ENCODE results near the gene COL18A1.

DNA sequence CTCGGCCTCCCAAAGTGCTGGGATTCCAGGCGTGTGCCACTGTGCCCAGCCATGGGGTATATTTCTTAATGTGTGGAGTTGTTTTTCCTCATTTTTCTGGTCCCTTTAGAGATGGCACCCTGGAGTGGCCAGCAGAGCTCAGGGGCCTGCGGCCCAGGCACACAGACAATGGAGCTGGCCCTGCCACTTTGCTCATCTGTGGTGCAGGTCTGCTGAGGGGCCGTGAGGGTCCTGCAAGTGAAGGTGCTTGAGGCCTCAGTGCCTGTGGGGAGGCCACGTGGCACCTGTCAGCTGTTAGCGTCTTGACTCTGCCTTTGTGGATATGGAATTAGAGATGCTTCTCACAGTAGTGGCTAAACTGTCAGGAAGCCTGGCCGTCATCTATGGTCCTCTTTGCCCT is 7.5 kb downstream of the COL18A1 start:
- TF ChIP-seq, protein P1, sequence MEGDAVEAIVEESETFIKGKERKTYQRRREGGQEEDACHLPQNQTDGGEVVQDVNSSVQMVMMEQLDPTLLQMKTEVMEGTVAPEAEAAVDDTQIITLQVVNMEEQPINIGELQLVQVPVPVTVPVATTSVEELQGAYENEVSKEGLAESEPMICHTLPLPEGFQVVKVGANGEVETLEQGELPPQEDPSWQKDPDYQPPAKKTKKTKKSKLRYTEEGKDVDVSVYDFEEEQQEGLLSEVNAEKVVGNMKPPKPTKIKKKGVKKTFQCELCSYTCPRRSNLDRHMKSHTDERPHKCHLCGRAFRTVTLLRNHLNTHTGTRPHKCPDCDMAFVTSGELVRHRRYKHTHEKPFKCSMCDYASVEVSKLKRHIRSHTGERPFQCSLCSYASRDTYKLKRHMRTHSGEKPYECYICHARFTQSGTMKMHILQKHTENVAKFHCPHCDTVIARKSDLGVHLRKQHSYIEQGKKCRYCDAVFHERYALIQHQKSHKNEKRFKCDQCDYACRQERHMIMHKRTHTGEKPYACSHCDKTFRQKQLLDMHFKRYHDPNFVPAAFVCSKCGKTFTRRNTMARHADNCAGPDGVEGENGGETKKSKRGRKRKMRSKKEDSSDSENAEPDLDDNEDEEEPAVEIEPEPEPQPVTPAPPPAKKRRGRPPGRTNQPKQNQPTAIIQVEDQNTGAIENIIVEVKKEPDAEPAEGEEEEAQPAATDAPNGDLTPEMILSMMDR (IDR thresholded peaks at IDR 0.05) = no peak
- TF ChIP-seq POLR2A (IDR thresholded peaks at IDR 0.05) = no peak
- no peak for TF ChIP-seq EP300 (IDR thresholded peaks at IDR 0.05)
